Retinal pigment epithelial cell (primary cell): Measurements from ENCODE around the gene CCDC85A.

Experiments used
- DNase-seq: peaks from one replicate; pipeline ENCODE4 v3.0.0-alpha.2; 2010; ENCODE audit warnings: low read depth
- H3K4me3 ChIP-seq: 2 replicates; pipeline ENCODE4 v1.5.1; 2011; ENCODE audit warnings: mild to moderate bottlenecking, low read length, control low read depth, moderate library complexity
- CTCF ChIP-seq: conservative IDR thresholded peaks from 2 replicates; pipeline ENCODE4 v1.5.1; 2011; ENCODE audit warnings: low read depth, low read length, control low read depth, inconsistent platforms

CCDC85A gene

GRCh38 chr2:56208380-56208779, 24.6 kb downstream of the CCDC85A start:
- DNase-seq = no peak
- no peak for TF ChIP-seq CTCF
- H3K4me3 ChIP-seq = no peak overlapping the region

GRCh38 chr2:56209701-56210100, 25.9 kb downstream of the CCDC85A start:
- no peak overlapping the region for H3K4me3 ChIP-seq
- no peak for DNase-seq
- no peak for TF ChIP-seq CTCF

GRCh38 chr2:56210291-56210690, 26.5 kb downstream of the CCDC85A start:
- no peak for TF ChIP-seq CTCF
- H3K4me3 ChIP-seq = no peak overlapping the region
- no peak for DNase-seq

GRCh38 chr2:56211048-56211447, 27.3 kb downstream of the CCDC85A start:
- no peak for DNase-seq
- H3K4me3 ChIP-seq = no peak overlapping the region
- no peak for TF ChIP-seq CTCF

GRCh38 chr2:56215911-56216310, 32.1 kb downstream of the CCDC85A start:
- no peak for DNase-seq
- TF ChIP-seq CTCF = no peak
- no peak overlapping the region for H3K4me3 ChIP-seq

GRCh38 chr2:56217106-56217505, 33.3 kb downstream of the CCDC85A start:
- no peak for TF ChIP-seq CTCF
- H3K4me3 ChIP-seq = no peak overlapping the region
- DNase-seq = no peak

- H3K4me3 ChIP-seq = no peak overlapping the region
- no peak for TF ChIP-seq CTCF
- no peak for DNase-seq
Measured at GRCh38 chr2:56222481-56222880, 38.7 kb downstream of the CCDC85A start.
